A172 (cell line): Measurements from ENCODE around the gene ADAMTS10. TPM values are rescaled to one million over a fixed set of nuclear protein-coding genes. Genes with fewer than 3 reads are reported as not detected.
"Not testable (repeated sequence)": the region's sequence is repeated elsewhere in the genome, so short reads cannot be mapped to it uniquely, and the experiment has no call there.

Experiments
- DNase-seq: peaks from one replicate; pipeline ENCODE4 v3.0.0-alpha.2; 2015; ENCODE audit warnings: low spot score
- total RNA-seq: library from RNA; depleted of rRNA; stranded (reverse); fragments of >200 nt; shearing (Covaris generic); gene quantifications from 2 replicates; pipeline ENCODE4 v1.2.3, GENCODE V29; 2014

Gene ADAMTS10
- total RNA-seq, 1 experiment from 2014 or later = 7.7 TPM

- no peak for DNase-seq
These were observed 16.6 kb downstream of the ADAMTS10 start for GRCh38 chr19:8593931-8594330.

- peak; percentile 87 for DNase-seq
These were observed 18.1 kb downstream of the ADAMTS10 start for GRCh38 chr19:8592231-8593009.

- no peak for DNase-seq
These were observed 21.3 kb downstream of the ADAMTS10 start for GRCh38 chr19:8589177-8589714.

GRCh38 chr19:8585894-8586750 is 24.4 kb downstream of the ADAMTS10 start:
- DNase-seq = no peak

GRCh38 chr19:8584965-8585893 is 25.3 kb downstream of the ADAMTS10 start:
- no peak for DNase-seq

GRCh38 chr19:8580710-8581281 is 29.7 kb downstream of the ADAMTS10 start:
- DNase-seq = peak; percentile 77

- DNase-seq = peak; percentile 52
These were observed 31.8 kb downstream of the ADAMTS10 start for GRCh38 chr19:8578642-8579265.

- DNase-seq = no peak
These were observed 32.8 kb downstream of the ADAMTS10 start for GRCh38 chr19:8577741-8578140.

- no peak for DNase-seq
These were observed 33.3 kb downstream of the ADAMTS10 start, which contains the start of gene MYO1F for GRCh38 chr19:8577247-8577646. Gene MYO1F, minus strand, starts transcription at chr19:8577442. Its CDS starts 133 bp downstream, at chr19:8577309.

- DNase-seq = no peak
These were observed 34.1 kb downstream of the ADAMTS10 start for GRCh38 chr19:8576273-8576993.

- DNase-seq = peak; percentile 76
These were observed 35.0 kb downstream of the ADAMTS10 start for GRCh38 chr19:8575467-8575997.

- DNase-seq = not testable (repeated sequence)
These were observed 35.9 kb downstream of the ADAMTS10 start for GRCh38 chr19:8574619-8574922.

- DNase-seq = no peak
These were observed 37.2 kb downstream of the ADAMTS10 start for GRCh38 chr19:8573316-8573715.

- DNase-seq = peak; percentile 84
These were observed 39.5 kb downstream of the ADAMTS10 start for GRCh38 chr19:8571006-8571411.

GRCh38 chr19:8569066-8569771 is 41.3 kb downstream of the ADAMTS10 start:
- DNase-seq = peak; percentile 94

GRCh38 chr19:8567522-8568172 is 42.9 kb downstream of the ADAMTS10 start:
- no peak for DNase-seq

- DNase-seq = no peak
These were observed 43.7 kb downstream of the ADAMTS10 start for GRCh38 chr19:8566855-8567254.

- not testable (repeated sequence) for DNase-seq
These were observed 45.6 kb downstream of the ADAMTS10 start for GRCh38 chr19:8564866-8565265.
